ENCODE results near the gene OSBPL10. TPM values are rescaled to one million over a fixed set of nuclear protein-coding genes. Genes with fewer than 3 reads are reported as not detected.

OSBPL10 gene
- total RNA-seq, 1 donor from 2014 or later, result 20.1 TPM

DNA sequence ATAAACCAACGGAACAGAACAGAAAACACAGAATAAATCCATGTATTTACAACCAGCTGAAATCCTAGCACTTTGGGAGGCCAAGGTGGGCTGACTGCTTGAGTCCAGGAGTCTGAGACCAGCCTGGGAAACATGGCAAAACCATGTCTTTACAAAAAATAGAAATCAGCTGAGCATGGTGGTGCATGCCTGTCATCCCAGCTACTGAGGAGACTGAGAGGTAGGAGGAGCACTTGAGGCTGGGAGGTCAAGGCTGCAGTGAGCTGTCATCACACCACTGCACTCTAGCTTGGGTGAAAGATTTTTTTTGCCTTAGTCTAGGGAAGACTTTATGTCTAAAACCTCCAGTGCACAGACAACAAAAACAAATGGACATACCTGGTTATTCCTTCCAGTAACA, 327.6 kb downstream of the OSBPL10 start:
- TF ChIP-seq, protein P1, sequence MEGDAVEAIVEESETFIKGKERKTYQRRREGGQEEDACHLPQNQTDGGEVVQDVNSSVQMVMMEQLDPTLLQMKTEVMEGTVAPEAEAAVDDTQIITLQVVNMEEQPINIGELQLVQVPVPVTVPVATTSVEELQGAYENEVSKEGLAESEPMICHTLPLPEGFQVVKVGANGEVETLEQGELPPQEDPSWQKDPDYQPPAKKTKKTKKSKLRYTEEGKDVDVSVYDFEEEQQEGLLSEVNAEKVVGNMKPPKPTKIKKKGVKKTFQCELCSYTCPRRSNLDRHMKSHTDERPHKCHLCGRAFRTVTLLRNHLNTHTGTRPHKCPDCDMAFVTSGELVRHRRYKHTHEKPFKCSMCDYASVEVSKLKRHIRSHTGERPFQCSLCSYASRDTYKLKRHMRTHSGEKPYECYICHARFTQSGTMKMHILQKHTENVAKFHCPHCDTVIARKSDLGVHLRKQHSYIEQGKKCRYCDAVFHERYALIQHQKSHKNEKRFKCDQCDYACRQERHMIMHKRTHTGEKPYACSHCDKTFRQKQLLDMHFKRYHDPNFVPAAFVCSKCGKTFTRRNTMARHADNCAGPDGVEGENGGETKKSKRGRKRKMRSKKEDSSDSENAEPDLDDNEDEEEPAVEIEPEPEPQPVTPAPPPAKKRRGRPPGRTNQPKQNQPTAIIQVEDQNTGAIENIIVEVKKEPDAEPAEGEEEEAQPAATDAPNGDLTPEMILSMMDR (IDR thresholded peaks at IDR 0.05; ENCODE audit: insufficient read depth, low read length, poor library complexity, severe bottlenecking), result no peak
- Histone ChIP-seq H3K4me3 (ENCODE audit: low read depth, low read length) (no peak overlapping the region), H3K36me3 (ENCODE audit: control insufficient read depth, insufficient read depth, low read length) (no peaks in the 10 kb centered on the region), H3K27me3 (ENCODE audit: control insufficient read depth, insufficient read depth, low read length) (no peaks in the 10 kb centered on the region)
- no peak for DNase-seq (ENCODE audit: low read depth)

DNA sequence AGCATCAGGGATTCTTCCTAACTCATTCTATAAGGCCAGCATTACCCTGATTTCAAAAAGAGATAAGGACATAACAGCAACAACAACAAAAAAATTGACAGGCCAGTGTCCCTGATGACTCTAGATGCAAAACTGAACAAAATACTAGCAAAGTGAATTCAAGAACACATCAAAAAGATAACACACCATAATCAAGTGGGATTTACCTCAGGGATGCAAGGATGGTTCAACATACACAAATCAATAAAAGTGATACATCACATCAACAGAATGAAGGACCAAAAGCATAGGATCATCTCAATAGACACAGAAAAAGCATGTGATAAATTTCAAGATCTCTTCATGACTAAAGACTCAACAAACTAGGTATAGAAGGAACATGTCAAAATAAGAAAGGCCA, 328.8 kb downstream of the OSBPL10 start:
- H3K4me3 ChIP-seq (ENCODE audit: low read depth, low read length), result no peak overlapping the region
- TF ChIP-seq, protein P1 (IDR thresholded peaks at IDR 0.05; ENCODE audit: insufficient read depth, low read length, poor library complexity, severe bottlenecking), result no peak
- H3K27me3 ChIP-seq (ENCODE audit: control insufficient read depth, insufficient read depth, low read length), result no peaks in the 10 kb centered on the region
- H3K36me3 ChIP-seq (ENCODE audit: control insufficient read depth, insufficient read depth, low read length), result no peaks in the 10 kb centered on the region
- no peak for DNase-seq (ENCODE audit: low read depth)

DNA sequence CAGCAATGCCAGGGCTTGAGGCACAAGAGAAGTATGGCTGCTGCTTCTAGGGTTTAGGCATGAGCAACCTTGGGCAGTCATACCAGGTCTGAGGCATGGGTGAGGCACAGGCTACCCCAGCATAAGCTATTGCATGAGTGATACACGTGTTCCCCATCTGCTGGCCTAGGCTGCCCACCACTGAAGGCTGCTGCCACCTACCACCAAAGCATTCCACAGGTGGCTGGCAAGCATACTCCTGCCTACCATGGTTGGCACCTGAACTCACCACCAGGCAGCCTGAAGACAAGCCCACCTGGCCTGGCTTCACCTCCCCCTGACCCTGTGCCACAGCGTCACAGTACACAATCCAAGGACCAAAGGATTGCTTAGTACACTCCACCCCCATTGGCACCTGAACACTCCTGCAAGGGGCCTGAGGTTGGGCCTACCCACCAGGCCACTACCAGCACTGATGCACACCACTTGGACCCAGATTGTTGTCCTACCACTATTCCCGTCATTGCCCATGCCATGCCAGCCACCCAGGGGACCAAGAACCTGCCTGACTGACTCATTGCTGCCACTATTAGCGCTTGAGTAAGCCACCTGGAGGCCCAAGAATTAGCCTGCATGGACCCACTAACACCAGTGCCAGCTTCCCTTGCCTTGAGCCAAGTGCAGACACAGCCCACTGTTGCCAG, 332.6 kb downstream of the OSBPL10 start:
- Histone ChIP-seq H3K27me3 (ENCODE audit: control insufficient read depth, insufficient read depth, low read length) (no peaks in the 10 kb centered on the region), H3K4me3 (ENCODE audit: low read depth, low read length) (no peak overlapping the region), H3K36me3 (ENCODE audit: control insufficient read depth, insufficient read depth, low read length) (no peaks in the 10 kb centered on the region)
- no peak for DNase-seq (ENCODE audit: low read depth)
- TF ChIP-seq, protein P1 (IDR thresholded peaks at IDR 0.05; ENCODE audit: insufficient read depth, low read length, poor library complexity, severe bottlenecking), result no peak

DNA sequence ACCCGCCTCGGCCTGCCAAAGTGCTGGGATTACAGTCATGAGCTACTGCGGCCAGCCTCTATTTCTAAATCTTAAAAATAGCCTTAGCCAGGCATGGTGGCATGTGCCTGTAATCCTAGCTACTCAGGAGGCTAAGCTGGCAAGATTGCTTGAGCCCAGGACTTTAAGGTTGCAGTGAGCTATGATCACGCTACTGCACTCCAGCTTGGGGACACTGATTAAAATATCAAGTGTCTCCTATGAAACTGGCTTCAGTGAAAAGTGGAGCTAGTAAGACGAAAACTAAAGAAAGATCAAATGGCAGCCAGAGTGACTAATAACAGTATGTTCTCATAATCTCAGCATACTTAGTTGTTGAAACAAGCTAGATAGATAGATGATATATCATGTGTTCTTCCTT, 335.8 kb downstream of the OSBPL10 start:
- no peak overlapping the region for H3K4me3 ChIP-seq (ENCODE audit: low read depth, low read length)
- no peak for DNase-seq (ENCODE audit: low read depth)
- H3K36me3 ChIP-seq (ENCODE audit: control insufficient read depth, insufficient read depth, low read length), result no peaks in the 10 kb centered on the region
- TF ChIP-seq, protein P1 (IDR thresholded peaks at IDR 0.05; ENCODE audit: insufficient read depth, low read length, poor library complexity, severe bottlenecking), result no peak
- H3K27me3 ChIP-seq (ENCODE audit: control insufficient read depth, insufficient read depth, low read length), result no peaks in the 10 kb centered on the region

DNA sequence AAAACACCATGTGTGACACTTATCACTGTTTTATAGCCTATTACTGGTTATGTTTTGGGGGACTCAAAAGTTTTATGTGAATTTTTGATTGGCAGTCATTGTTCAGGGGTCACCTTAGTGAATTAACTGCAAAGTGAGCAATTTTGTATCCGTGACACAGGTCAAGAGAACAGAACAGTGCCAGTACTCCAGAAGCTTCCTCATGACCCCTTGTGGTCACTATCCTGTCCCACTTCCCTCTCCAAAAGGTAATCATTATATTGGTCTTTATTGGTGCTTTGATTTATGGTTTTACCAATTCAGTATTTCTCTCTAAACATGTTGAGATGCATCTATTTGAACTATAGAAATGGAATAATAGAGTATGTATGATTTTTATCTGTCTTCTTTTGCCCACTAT, 341.2 kb downstream of the OSBPL10 start:
- no peaks in the 10 kb centered on the region for H3K36me3 ChIP-seq (ENCODE audit: control insufficient read depth, insufficient read depth, low read length)
- no peak for DNase-seq (ENCODE audit: low read depth)
- H3K4me3 ChIP-seq (ENCODE audit: low read depth, low read length), result no peak overlapping the region
- no peaks in the 10 kb centered on the region for H3K27me3 ChIP-seq (ENCODE audit: control insufficient read depth, insufficient read depth, low read length)
- TF ChIP-seq, protein P1 (IDR thresholded peaks at IDR 0.05; ENCODE audit: insufficient read depth, low read length, poor library complexity, severe bottlenecking), result no peak

Data from kidney epithelial cell (primary cell).